GM19463 (cell line): Measurements from ENCODE around the gene SYCE3.

Experiments used
- ATAC-seq: cut with Tn5 transposase; IDR thresholded peaks from one replicate; pipeline ENCODE4 v1.9.1; 2021; ENCODE audit warnings: mild to moderate bottlenecking, moderate library complexity; ENCODE audit not compliant: unreplicated experiment

SYCE3 gene

DNA sequence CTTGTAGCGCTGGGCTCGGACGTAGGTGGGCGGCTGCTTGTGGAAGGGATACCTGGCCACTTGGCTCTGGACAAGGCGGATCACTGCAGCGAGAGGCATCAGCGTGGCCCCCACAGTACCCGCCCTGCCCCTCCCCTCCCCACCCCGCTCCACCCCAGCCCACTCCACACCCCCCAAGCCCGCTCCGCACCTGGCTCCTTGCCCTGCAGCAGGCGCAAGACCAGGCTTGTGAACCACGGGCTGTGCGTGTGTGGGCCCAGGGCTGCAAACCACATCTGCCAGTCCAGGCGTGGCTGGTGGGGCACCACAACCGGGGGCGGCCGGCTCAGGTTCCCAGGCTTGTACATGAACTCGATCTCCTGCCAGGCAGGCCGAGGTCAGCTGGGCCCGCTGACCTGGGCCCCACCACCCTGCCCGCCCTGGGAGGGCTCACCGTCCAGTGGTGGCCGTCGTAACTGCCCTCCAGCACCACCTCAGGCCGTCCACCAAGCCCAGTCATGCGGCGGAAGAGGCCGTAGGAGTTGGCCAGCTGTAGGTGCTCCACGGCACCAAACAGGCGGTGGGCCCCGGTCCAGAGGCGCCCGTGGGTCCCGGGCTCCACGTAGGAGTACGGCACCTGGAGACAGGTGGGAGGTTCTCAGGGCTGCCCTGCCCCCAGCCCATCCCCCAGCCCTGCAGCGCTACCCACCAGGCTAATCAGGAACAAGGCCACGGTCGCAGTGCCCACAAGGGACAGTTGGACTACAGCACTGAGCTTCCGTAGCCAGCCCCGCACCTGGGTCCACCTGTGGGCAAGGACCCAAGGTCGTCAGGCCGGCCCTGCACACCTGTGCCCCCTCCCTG, 58.1 kb downstream of the SYCE3 start:
- ATAC-seq: no peak

DNA sequence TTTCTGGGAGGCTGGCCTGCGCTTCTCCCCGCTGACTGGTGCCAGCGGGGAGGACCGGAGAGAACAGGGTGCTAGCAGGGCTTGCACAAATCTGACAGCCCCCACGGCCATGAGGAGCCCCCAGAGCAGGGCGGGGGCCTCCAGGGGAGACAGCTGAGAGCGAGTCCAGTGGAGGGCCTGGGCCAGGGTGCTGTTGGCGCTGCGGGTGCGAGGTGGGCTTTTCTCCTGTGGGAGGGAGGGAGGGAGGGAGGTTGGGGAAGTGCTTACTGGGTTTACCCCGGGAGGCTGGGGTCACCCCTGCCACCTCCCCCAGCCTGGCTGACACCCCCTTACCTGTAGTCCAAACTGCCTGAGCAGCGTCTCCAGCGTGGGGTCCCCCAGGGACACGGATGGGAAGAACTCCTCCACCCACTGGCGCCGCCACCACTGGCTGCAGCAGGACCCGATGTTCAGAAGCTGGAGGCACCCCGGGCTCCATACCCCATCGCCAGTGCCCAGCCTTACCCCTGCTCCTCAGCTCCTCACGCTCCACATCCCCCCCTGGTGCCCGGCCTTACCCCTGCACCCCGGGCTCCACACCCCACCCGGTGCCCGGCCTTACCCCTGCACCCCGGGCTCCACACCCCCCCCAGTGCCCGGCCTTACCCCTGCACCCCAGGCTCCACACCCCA, 59.1 kb downstream of the SYCE3 start:
- ATAC-seq: no peak

DNA sequence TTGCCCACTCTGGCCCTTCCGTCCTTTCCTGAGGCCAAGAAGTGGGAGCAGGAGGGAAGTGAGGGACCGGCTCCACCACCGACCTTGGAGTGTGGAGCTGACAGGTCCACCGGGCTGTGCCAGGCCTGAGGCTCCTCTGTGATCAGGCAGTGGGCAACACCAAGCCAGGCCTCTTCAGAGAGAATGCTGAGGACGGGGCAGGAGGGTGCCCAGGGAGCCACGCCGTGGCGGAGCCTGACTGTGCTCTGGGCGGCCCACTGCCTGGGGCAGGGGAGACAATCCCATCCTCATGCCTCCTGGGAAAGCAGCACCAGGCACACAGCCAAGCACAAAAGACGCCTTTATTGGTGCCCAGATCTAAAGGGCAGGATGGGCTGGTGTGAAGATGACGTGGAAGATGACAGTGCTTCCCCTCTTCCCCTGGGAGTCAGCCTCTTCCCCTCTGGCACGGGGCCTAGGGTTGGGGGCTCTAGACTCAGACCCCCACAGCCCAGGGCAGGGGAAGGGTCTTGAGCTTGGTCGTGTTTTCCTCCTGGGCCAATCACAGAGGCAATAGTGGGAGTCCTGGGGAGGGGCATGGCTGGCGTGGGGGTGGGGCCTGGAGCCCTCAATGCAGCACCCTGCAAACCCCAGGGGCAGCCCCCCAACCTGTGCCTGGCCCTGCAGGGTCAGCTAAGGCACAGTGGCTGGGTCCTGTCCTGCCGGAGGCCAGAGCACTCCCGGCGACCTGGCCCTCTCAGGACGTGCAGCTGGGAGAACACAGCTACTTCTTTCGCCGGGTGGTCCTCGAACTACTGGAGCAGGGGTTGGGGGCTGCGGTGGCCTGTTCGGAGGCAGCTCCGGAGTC, 59.9 kb downstream of the SYCE3 start:
- no peak for ATAC-seq

DNA sequence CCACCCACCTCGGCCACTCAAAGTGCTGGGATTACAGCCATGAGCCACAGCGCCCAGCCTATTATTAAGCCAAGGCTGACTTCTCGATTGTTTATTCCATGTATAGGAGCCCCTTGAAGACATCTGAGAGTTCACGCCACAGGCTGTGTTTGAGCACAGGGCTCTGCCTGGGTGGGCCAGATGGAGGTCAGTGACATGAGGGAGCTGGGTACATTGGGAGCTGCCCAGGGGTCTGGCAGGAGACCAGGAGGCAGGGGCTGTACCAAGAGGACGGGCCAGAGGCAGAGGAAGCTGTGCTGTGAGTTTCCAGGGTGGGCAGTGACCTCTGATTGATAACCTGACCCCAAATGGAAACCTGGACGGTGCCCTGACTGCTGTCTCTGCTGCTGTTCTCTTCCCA, 60.6 kb downstream of the SYCE3 start:
- ATAC-seq: no peak
